ENCODE results near the gene SH2D1A.

Gene SH2D1A

DNA sequence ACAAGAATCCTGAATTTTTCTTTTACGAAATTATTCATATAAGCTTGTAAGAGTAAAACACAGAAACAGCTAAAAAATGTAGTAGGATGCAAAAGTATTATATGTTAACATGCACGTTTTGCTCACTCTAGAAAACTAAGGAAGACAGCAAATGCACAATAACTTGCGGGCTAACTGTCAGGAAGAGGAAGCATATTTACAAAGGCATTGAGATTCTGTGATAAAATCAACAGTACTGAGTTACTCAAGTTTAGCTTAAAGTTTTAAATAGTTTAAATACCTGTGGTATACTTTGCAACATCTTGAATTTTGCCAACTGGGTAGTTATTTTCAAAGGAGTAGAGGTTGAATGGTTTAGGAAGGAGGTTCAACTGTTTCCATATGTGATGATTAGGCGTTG is 37.0 kb downstream of the SH2D1A start:
- H3K4me3 ChIP-seq (replicated peaks; ENCODE audit: low read depth, low read length) = no peak overlapping the region
- no peak for TF ChIP-seq CTCF (IDR thresholded peaks at IDR 0.05; ENCODE audit: low read depth, low read length, missing control alignments)
- DNase-seq (ENCODE audit: extremely low read depth, low read depth) = no peak

DNA sequence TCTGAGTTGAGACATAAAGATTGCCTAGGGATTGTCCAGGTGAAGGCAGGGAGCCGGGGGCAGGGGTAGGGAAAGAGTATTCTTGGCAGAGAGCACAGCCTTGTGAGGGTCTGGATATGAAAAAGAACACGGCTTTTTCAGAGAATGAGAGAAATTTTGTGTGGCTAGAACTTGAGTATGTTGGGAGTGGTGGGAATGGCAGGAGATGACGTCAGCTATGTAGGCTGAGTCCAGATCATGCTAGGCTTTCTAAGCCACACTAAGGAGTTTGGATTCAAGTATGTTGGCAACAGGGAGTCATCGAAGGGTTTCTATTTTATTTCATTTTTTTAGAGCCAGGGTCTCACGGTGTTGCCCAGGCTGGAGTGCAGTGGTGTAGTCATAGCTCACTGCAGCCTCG is 40.0 kb downstream of the SH2D1A start:
- no peak for DNase-seq (ENCODE audit: extremely low read depth, low read depth)
- TF ChIP-seq CTCF (IDR thresholded peaks at IDR 0.05; ENCODE audit: low read depth, low read length, missing control alignments) = no peak
- H3K4me3 ChIP-seq (replicated peaks; ENCODE audit: low read depth, low read length) = no peak overlapping the region

- TF ChIP-seq CTCF (IDR thresholded peaks at IDR 0.05; ENCODE audit: low read depth, low read length, missing control alignments) = peak; percentile 54
- no peak overlapping the region for H3K4me3 ChIP-seq (replicated peaks; ENCODE audit: low read depth, low read length)
- no peak for DNase-seq (ENCODE audit: extremely low read depth, low read depth)
Measured at GRCh38 chrX:124388562-124388961, 42.2 kb downstream of the SH2D1A start.

DNA sequence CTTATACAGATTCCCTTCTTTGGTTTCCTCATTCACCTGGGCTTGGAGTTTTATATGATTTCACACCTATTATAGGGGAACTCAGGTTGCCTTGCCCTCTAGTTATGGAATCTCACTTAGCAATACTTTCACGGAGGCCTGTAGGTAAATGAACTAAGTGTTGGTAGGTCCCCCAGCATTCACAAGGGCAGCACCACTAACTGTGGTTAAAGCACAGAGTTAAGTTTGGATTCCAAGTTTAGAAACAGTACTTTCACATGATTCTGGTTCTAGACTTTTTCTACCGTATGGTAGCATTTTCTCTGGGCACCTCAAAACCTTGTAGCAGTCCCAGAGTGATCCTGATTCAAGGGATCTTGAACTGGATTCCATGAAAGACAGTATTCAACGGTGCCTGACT is 46.4 kb downstream of the SH2D1A start:
- H3K4me3 ChIP-seq (replicated peaks; ENCODE audit: low read depth, low read length) = no peak overlapping the region
- TF ChIP-seq CTCF (IDR thresholded peaks at IDR 0.05; ENCODE audit: low read depth, low read length, missing control alignments) = no peak
- no peak for DNase-seq (ENCODE audit: extremely low read depth, low read depth)

GRCh38 chrX:124393238-124393637 is 46.9 kb downstream of the SH2D1A start:
- TF ChIP-seq CTCF (IDR thresholded peaks at IDR 0.05; ENCODE audit: low read depth, low read length, missing control alignments) = no peak
- DNase-seq (ENCODE audit: extremely low read depth, low read depth) = no peak
- H3K4me3 ChIP-seq (replicated peaks; ENCODE audit: low read depth, low read length) = no peak overlapping the region

GRCh38 chrX:124393659-124394058 is 47.3 kb downstream of the SH2D1A start:
- no peak for TF ChIP-seq CTCF (IDR thresholded peaks at IDR 0.05; ENCODE audit: low read depth, low read length, missing control alignments)
- no peak overlapping the region for H3K4me3 ChIP-seq (replicated peaks; ENCODE audit: low read depth, low read length)
- DNase-seq (ENCODE audit: extremely low read depth, low read depth) = no peak

DNA sequence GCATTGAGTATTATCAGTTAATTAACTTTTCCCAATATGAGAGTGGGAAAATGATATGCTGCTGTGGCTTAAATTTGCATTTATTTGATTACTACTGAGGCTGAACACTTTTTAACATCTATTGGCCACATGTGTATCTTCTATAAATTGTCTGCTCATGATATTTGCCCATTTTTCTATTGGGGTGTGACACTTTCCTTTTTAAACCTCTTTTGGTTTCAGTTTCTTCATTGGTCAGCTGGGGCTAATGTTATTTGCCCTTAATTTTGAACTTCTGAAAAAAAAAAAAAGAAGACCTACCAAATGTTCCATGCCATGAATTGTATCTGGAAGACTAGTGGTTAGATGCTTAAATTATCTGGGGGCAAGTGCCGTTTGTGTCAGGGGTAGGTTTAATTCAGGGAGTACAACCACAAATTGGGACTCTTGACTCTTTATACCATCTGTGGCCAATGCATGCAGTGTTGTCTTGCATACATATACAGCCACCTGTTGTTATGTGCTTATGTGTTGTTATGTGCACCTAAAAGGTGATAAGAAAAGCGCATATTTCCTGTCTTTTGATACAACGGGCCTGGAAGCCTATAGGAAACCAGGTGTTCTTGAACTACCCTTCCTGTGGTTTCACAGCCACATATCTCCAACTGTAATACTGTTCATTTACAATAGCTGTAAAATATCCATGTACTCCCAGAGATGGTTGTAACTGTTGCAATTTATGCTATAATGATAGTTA is 49.0 kb downstream of the SH2D1A start:
- no peak for DNase-seq (ENCODE audit: extremely low read depth, low read depth)
- no peak for TF ChIP-seq CTCF (IDR thresholded peaks at IDR 0.05; ENCODE audit: low read depth, low read length, missing control alignments)
- H3K4me3 ChIP-seq (replicated peaks; ENCODE audit: low read depth, low read length) = no peak overlapping the region

All from HFF-Myc (cell line).